GM23248 (cell line): ENCODE measurements around the gene TRPM3. TPM values are rescaled to one million over a fixed set of nuclear protein-coding genes. Genes with fewer than 3 reads are reported as not detected.

Source experiments
- DNase-seq: peaks from one replicate; pipeline ENCODE4 v3.0.0-alpha.2; 2015
- H2AFZ ChIP-seq: fragments of 200-600 bp; sonication (generic); 2 replicates; pipeline ENCODE4 v1.6.1; 2016; ENCODE audit warnings: antibody characterized with exemption
- H3F3A ChIP-seq: fragments of 200-600 bp; sonication (generic); 2 replicates; pipeline ENCODE4 v1.6.1; 2016; ENCODE audit warnings: mild to moderate bottlenecking, antibody characterized with exemption, mixed run types; ENCODE audit not compliant: insufficient read depth
- H3K27ac ChIP-seq: fragments of 200-600 bp; sonication (generic); 2 replicates; pipeline ENCODE4 v1.5.1; 2016; ENCODE audit warnings: mild to moderate bottlenecking
- H3K27me3 ChIP-seq: fragments of 200-600 bp; sonication (generic); replicated peaks from 2 replicates; pipeline ENCODE4 v1.6.1; 2016; ENCODE audit warnings: mild to moderate bottlenecking; ENCODE audit not compliant: insufficient read depth
- H3K36me3 ChIP-seq: fragments of 200-600 bp; sonication (generic); 2 replicates; pipeline ENCODE4 v1.6.1; 2016; ENCODE audit warnings: low read depth, mild to moderate bottlenecking
- H3K4me1 ChIP-seq: fragments of 200-600 bp; sonication (generic); 2 replicates; pipeline ENCODE4 v1.6.1; 2016; ENCODE audit warnings: mild to moderate bottlenecking; ENCODE audit not compliant: insufficient read depth
- H3K4me2 ChIP-seq: fragments of 200-600 bp; sonication (generic); one replicate; pipeline ENCODE4 v1.6.1; 2016; ENCODE audit warnings: mild to moderate bottlenecking; ENCODE audit not compliant: unreplicated experiment
- H3K4me3 ChIP-seq: fragments of 200-600 bp; sonication (generic); 2 replicates; pipeline ENCODE4 v1.5.1; 2016; ENCODE audit warnings: mild to moderate bottlenecking
- H3K79me2 ChIP-seq: fragments of 200-600 bp; sonication (generic); 2 replicates; pipeline ENCODE4 v1.6.1; 2016; ENCODE audit warnings: mild to moderate bottlenecking; ENCODE audit not compliant: insufficient read depth
- H3K9ac ChIP-seq: fragments of 200-600 bp; sonication (generic); 2 replicates; pipeline ENCODE4 v1.6.1; 2016; ENCODE audit warnings: mild to moderate bottlenecking
- H3K9me2 ChIP-seq: fragments of 200-600 bp; sonication (generic); 2 replicates; pipeline ENCODE4 v1.6.1; 2016; ENCODE audit warnings: mixed run types, mild to moderate bottlenecking, moderate library complexity; ENCODE audit not compliant: insufficient read depth
- H3K9me3 ChIP-seq: fragments of 200-600 bp; sonication (generic); one replicate; pipeline ENCODE4 v1.6.1; 2017; ENCODE audit warnings: low read depth
- H4K20me1 ChIP-seq: fragments of 200-600 bp; sonication (generic); 2 replicates; pipeline ENCODE4 v1.6.0; 2016; ENCODE audit not compliant: insufficient read depth
- EZH2 ChIP-seq: fragments of 200-600 bp; sonication (generic); IDR thresholded peaks from 2 replicates; pipeline ENCODE4 v1.6.1; 2018; ENCODE audit warnings: antibody characterized with exemption, mild to moderate bottlenecking; ENCODE audit not compliant: insufficient read depth, poor library complexity, severe bottlenecking
- EZH2phosphoT487 ChIP-seq: fragments of 200-600 bp; sonication (generic); IDR thresholded peaks from 2 replicates; pipeline ENCODE4 v1.6.1; 2018; ENCODE audit warnings: antibody characterized with exemption, moderate library complexity, mild to moderate bottlenecking, low read depth; ENCODE audit not compliant: insufficient read depth
- WGBS, 2 experiments: methylation state at CpG; one replicate each; pipeline ENCODE4 v1.1.6; 2015 to 2017; ENCODE audit warnings: low lambda C conversion rate in 2 of 2, low coverage in 1 of 2; ENCODE audit errors: missing lambda C conversion rate in 2 of 2; 5-methylcytosine and 5-hydroxymethylcytosine counted together
- in situ Hi-C: fragments of 300-500 bp; cut with MboI; formaldehyde crosslinking; loops from 2 replicates; pipeline ENCODE4 v1.15.0; 2020
- polyA plus RNA-seq: library from polyadenylated mRNA; unstranded; fragments of >200 nt; fragmentation: Nextera tagmentation; extraction: Ambion mirVana; gene quantifications from 2 replicates; pipeline ENCODE4 v1.2.1, GENCODE V29; 2016
- total RNA-seq: library from RNA; depleted of rRNA; stranded (reverse); fragments of >200 nt; shearing (Covaris generic); gene quantifications from 2 replicates; pipeline ENCODE4 v1.2.3, GENCODE V29; 2014

TRPM3 gene
- total and polyA plus RNA-seq, 2 experiments from 2014 or later: not detected

GRCh38 chr9:71097671-71098070 is 23.8 kb downstream of the TRPM3 start:
- H3K79me2 ChIP-seq: no peaks in the 10 kb centered on the region
- H3K27me3 ChIP-seq: peaks cover 12% of the 10 kb centered on the region
- H2AFZ ChIP-seq: no peak overlapping the region
- no peaks in the 10 kb centered on the region for H3K4me1 ChIP-seq
- no peaks in the 10 kb centered on the region for H3K36me3 ChIP-seq
- in situ Hi-C loops: no loop called here
- no peak for DNase-seq
- H3K9ac ChIP-seq: no peak overlapping the region
- H3F3A ChIP-seq: no peaks in the 10 kb centered on the region
- H4K20me1 ChIP-seq: no peaks in the 10 kb centered on the region
- no peaks in the 10 kb centered on the region for H3K9me3 ChIP-seq
- H3K4me2 ChIP-seq: no peak overlapping the region
- no peaks in the 10 kb centered on the region for H3K9me2 ChIP-seq
- no peak overlapping the region for H3K4me3 ChIP-seq
- TF ChIP-seq EZH2 (no peak), EZH2phosphoT487 (no peak)
- H3K27ac ChIP-seq: no peak overlapping the region

- Histone ChIP-seq H2AFZ (no peak overlapping the region), H3K9me3 (no peaks in the 10 kb centered on the region), H3K4me1 (no peaks in the 10 kb centered on the region), H3K9me2 (no peaks in the 10 kb centered on the region), H3K36me3 (no peaks in the 10 kb centered on the region), H3K4me3 (no peak overlapping the region), H3K79me2 (no peaks in the 10 kb centered on the region), H3K9ac (no peak overlapping the region), H3K4me2 (no peak overlapping the region), H3K27ac (no peak overlapping the region), H3F3A (no peaks in the 10 kb centered on the region), H4K20me1 (no peaks in the 10 kb centered on the region), H3K27me3 (peaks cover 12% of the 10 kb centered on the region)
- TF ChIP-seq EZH2 (no peak), EZH2phosphoT487 (no peak)
- in situ Hi-C loops: no loop called here
- no peak for DNase-seq
- WGBS, 2 experiments: 13 to 31% methylated on average over 4 to 5 of the region's 5 CpGs
Measured at GRCh38 chr9:71096421-71097108, 24.9 kb downstream of the TRPM3 start.

- Histone ChIP-seq H3K36me3 (no peaks in the 10 kb centered on the region), H3K79me2 (no peaks in the 10 kb centered on the region), H4K20me1 (no peaks in the 10 kb centered on the region), H2AFZ (no peak overlapping the region), H3K27ac (no peak overlapping the region), H3K9ac (no peak overlapping the region), H3K4me3 (no peak overlapping the region), H3K4me1 (no peaks in the 10 kb centered on the region), H3K4me2 (no peak overlapping the region), H3F3A (no peaks in the 10 kb centered on the region), H3K9me2 (no peaks in the 10 kb centered on the region), H3K9me3 (no peaks in the 10 kb centered on the region), H3K27me3 (peaks cover 12% of the 10 kb centered on the region)
- no peak for TF ChIP-seq EZH2
- no peak for TF ChIP-seq EZH2phosphoT487
- in situ Hi-C loops: no loop called here
- WGBS, 2 experiments: 53 to 55% methylated on average over 4 of the region's 4 CpGs
- no peak for DNase-seq
Measured at GRCh38 chr9:71094708-71095251, 26.6 kb downstream of the TRPM3 start.

GRCh38 chr9:71090896-71091295 is 30.5 kb downstream of the TRPM3 start:
- Histone ChIP-seq H3K27ac (no peak overlapping the region), H3K9me3 (no peaks in the 10 kb centered on the region), H3K79me2 (no peaks in the 10 kb centered on the region), H2AFZ (no peak overlapping the region), H4K20me1 (no peaks in the 10 kb centered on the region), H3K27me3 (no peaks in the 10 kb centered on the region), H3K4me2 (no peak overlapping the region), H3K4me3 (no peak overlapping the region), H3K4me1 (no peaks in the 10 kb centered on the region), H3K36me3 (no peaks in the 10 kb centered on the region), H3K9ac (no peak overlapping the region), H3F3A (no peaks in the 10 kb centered on the region), H3K9me2 (no peaks in the 10 kb centered on the region)
- no peak for DNase-seq
- TF ChIP-seq EZH2: no peak
- no peak for TF ChIP-seq EZH2phosphoT487
- in situ Hi-C loops: no loop called here
